ENCODE data around the gene CPSF7.

CPSF7 gene

GRCh38 chr11:61454520-61454919 lies 24.7 kb upstream of the CPSF7 start:
- no peak overlapping the region for H3K4me3 ChIP-seq (ENCODE audit: control insufficient read depth, low read depth, low read length)
- DNase-seq (ENCODE audit: low read depth), result no peak
- no peak for TF ChIP-seq CTCF (conservative IDR thresholded peaks at IDR 0.05; ENCODE audit: control insufficient read depth, insufficient read depth, low read depth, low read length)

GRCh38 chr11:61453695-61454094 lies 23.9 kb upstream of the CPSF7 start:
- no peak for TF ChIP-seq CTCF (conservative IDR thresholded peaks at IDR 0.05; ENCODE audit: control insufficient read depth, insufficient read depth, low read depth, low read length)
- no peak for DNase-seq (ENCODE audit: low read depth)
- no peak overlapping the region for H3K4me3 ChIP-seq (ENCODE audit: control insufficient read depth, low read depth, low read length)

GRCh38 chr11:61452825-61453224 lies 23.1 kb upstream of the CPSF7 start:
- H3K4me3 ChIP-seq (ENCODE audit: control insufficient read depth, low read depth, low read length), result no peak overlapping the region
- no peak for TF ChIP-seq CTCF (conservative IDR thresholded peaks at IDR 0.05; ENCODE audit: control insufficient read depth, insufficient read depth, low read depth, low read length)
- DNase-seq (ENCODE audit: low read depth), result no peak

GRCh38 chr11:61448552-61448927 lies 18.8 kb upstream of the CPSF7 start:
- TF ChIP-seq CTCF (conservative IDR thresholded peaks at IDR 0.05; ENCODE audit: control insufficient read depth, insufficient read depth, low read depth, low read length), result no peak
- DNase-seq (ENCODE audit: low read depth), result no peak
- no peak overlapping the region for H3K4me3 ChIP-seq (ENCODE audit: control insufficient read depth, low read depth, low read length)

- no peak overlapping the region for H3K4me3 ChIP-seq (ENCODE audit: control insufficient read depth, low read depth, low read length)
- DNase-seq (ENCODE audit: low read depth), result peak; percentile 60
- no peak for TF ChIP-seq CTCF (conservative IDR thresholded peaks at IDR 0.05; ENCODE audit: control insufficient read depth, insufficient read depth, low read depth, low read length)
Observed at GRCh38 chr11:61447601-61448551, 18.1 kb upstream of the CPSF7 start.

GRCh38 chr11:61446211-61446651 lies 16.5 kb upstream of the CPSF7 start:
- no peak overlapping the region for H3K4me3 ChIP-seq (ENCODE audit: control insufficient read depth, low read depth, low read length)
- TF ChIP-seq CTCF (conservative IDR thresholded peaks at IDR 0.05; ENCODE audit: control insufficient read depth, insufficient read depth, low read depth, low read length), result peak; percentile 90
- DNase-seq (ENCODE audit: low read depth), result peak; percentile 96
